ENCODE data around the gene CNN3. TPM values are rescaled to one million over a fixed set of nuclear protein-coding genes. Genes with fewer than 3 reads are reported as not detected.

The CNN3 gene
- polyA plus RNA-seq, 1 donor: 348 TPM

DNA sequence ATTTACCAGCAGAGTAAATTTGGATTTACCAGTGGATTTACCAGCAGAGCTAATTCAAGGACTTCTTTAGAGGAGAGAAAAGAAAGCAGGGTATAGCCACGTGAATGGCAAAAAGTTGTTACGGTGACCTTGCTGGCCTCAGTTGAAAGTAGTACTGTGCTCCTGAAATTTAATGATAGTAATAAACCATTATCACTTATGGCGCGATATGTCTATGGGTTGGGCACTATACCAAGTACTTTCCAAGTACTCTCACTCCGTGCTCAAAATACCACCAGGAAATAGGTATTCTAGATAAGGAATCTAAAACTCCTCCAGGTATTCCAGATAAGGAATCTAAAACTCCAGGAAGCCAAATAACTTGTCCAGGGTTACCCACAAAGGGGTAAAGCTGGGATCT is 70.9 kb downstream of the CNN3 start:
- no peak for DNase-seq (ENCODE audit: low read depth)

DNA sequence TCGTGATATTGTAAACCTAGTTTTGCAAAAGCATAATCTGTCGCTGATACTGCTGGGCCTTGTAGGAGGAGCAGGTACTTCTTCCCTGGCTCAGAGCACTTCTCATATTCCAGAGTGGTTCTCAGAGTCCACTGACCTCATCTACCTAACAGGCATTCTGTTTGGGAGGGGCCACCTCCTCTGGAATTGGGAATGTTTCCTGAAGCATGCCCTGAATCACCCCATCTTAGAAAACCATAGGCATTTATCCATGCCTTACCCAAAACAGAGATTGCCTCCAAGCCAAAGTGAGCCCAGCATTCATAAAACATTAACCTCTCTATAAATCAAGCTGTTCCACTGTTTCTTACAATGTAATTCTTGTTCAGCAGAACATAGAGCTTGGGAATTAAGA is 71.6 kb downstream of the CNN3 start:
- DNase-seq (ENCODE audit: low read depth): no peak

DNA sequence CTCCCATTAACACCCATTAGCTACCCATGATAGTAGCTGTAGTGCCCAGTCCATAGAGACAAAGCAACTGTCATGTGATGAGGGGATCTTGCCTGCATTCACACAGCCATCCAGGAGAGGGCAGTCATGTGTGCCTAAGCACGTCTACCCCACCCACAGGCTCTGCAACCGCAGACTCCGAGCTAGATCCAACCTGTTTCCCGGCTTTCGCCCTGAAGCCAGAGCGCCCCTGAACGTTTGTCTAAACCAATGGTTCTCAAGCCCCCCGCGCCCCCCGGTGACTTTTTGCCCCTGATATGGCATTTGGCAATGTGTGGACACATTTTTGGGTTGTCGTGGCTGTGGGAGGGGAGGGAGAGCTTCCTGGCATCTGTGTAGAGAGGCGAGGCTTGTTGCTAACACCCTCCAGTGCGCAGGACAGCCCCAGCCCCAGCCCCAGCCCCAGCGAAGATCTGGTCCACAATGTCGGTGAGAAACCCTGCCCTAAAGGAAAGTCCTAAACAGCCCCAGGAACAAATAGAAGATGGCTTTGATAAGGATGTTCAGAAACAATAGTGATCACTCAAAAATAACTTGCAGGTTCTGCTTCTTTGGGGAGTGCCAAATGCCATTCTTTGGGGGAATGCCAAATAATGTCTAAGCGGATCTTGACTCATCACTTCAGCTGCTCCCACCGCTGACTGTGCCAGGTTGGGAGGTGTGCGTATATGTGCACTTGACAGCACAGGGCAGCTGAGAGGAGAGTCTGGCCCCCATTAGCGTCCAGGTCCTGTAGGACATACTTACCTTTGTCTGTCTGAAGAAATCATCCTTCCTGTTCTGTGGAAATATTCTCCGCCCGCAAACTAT is 72.2 kb downstream of the CNN3 start:
- DNase-seq (ENCODE audit: low read depth): no peak

DNA sequence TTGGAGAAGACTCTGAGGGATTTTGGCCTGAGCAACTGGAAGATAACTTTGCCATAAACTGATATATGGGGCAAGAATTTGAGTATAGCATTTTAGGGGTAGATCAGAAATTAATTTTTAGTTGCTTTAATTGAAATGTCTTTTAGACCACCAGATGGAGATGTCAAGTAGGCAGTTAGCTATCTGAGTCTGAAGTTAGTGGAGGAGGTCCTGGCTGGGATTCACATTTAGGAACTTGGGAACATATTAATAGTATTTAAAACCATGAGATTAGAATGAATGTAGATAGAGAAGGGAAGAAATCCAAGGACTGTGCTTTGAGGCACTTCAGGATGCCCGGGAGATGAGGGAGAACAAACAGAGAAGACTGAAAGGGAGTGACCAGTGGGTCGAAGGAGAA is 74.1 kb downstream of the CNN3 start:
- DNase-seq (ENCODE audit: low read depth): no peak

DNA sequence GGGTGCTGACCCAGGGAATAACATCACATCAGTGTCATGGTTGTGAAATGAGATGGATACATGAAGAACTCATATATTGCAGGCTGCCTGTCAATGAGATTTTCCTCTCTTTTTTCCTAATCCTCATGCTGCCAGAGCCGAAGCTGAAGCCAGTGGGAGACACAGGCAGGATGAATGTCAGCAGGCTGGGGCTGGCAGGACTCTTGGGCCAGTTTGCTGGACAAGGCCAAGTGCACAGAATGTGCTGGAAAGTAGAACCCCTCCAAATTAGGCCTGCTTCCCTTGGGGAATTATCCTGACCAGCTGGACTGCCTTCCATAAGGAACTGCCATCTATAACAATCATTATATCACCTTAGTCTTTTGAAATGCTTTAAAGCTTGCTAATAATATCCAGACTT is 75.3 kb downstream of the CNN3 start:
- DNase-seq (ENCODE audit: low read depth): no peak

Other genes starting within 250 kb of the CNN3 start
- 4.1 TPM for gene SLC44A3, start 106.8 kb downstream of the CNN3 start, polyA plus RNA-seq (ENCODE audit: insufficient read length)
- gene ALG14, start 145.8 kb upstream of the CNN3 start, polyA plus RNA-seq (ENCODE audit: insufficient read length): 5.4 TPM
- 12.7 TPM for gene TLCD4, start 190.2 kb upstream of the CNN3 start, polyA plus RNA-seq (ENCODE audit: insufficient read length)

Data from forelimb muscle (tissue), 1 donor.